H1 (cell line): ENCODE results near the gene ESRP2. TPM values are rescaled to one million over a fixed set of nuclear protein-coding genes. Genes with fewer than 3 reads are reported as not detected.

Experiments
- CEBPB ChIP-seq: IDR thresholded peaks from 2 replicates; pipeline ENCODE4 v1.6.1; 2012; ENCODE audit warnings: low read depth, low read length
- CHD7 ChIP-seq: fragments of 300-600 bp; sonication (generic); IDR thresholded peaks from 2 replicates; pipeline ENCODE4 v1.7.1; 2012; ENCODE audit warnings: low read length, moderate library complexity, mild to moderate bottlenecking, inconsistent platforms; ENCODE audit not compliant: insufficient replicate concordance
- EGR1 ChIP-seq: IDR thresholded peaks from 2 replicates; pipeline ENCODE4 v1.6.1; 2011; ENCODE audit warnings: low read depth, low read length, borderline replicate concordance
- HDAC2 ChIP-seq, 2 experiments: fragments of 300-600 bp in 1 of 2; sonication (generic) in 1 of 2; IDR thresholded peaks; 2 replicates each; pipeline ENCODE4 v1.6.1; 2011 to 2012; ENCODE audit warnings: low read depth in 2 of 2, low read length in 2 of 2, mild to moderate bottlenecking in 2 of 2, moderate library complexity in 2 of 2, borderline replicate concordance in 1 of 2, inconsistent platforms in 1 of 2
- KDM1A ChIP-seq: fragments of 200-600, 300-600 bp; sonication (generic); IDR thresholded peaks from 2 replicates; pipeline ENCODE4 v1.7.1; 2016; ENCODE audit warnings: mild to moderate bottlenecking, low read length, borderline replicate concordance
- POLR2AphosphoS5 ChIP-seq: IDR thresholded peaks from 2 replicates; pipeline ENCODE4 v1.6.1; 2011; ENCODE audit warnings: low read depth, low read length
- SP2 ChIP-seq: IDR thresholded peaks from 2 replicates; pipeline ENCODE4 v1.6.1; 2012; ENCODE audit warnings: mild to moderate bottlenecking, low read length, inconsistent platforms
- SRF ChIP-seq: IDR thresholded peaks from 2 replicates; pipeline ENCODE4 v1.6.1; 2011; ENCODE audit warnings: mild to moderate bottlenecking, low read depth, low read length, moderate library complexity
- polyA plus RNA-seq, 7 experiments: library from polyadenylated mRNA; depleted of rRNA in 3 of 7; stranded (reverse) in 5 of 7; unstranded in 2 of 7; fragments of >200 nt in 5 of 7; fragments of 200-250 nt in 2 of 7; gene quantifications; 1 replicate in 5 of 7; 2 replicates in 1 of 7; 4 replicates in 1 of 7; pipeline versions ENCODE4 v1.2.1 to v1.2.3, GENCODE V29; 2011 to 2013; ENCODE audit warnings: missing spikeins in 2 of 7, mixed read lengths in 2 of 7
- total RNA-seq: library from RNA; stranded (reverse); fragmentation: NEBNext Ultra II Directional; extraction: Animal tissue kit (Norgen Biotek cat#: 25700); gene quantifications from 2 replicates; pipeline ENCODE4 v1.2.1, GENCODE V29; 2021
- TF ChIP-seq, protein P1 (sequence below): IDR thresholded peaks from 2 replicates; pipeline ENCODE4 v1.6.1; 2011; ENCODE audit warnings: low read length, improper control_type of control experiment

Gene ESRP2
- total and polyA plus RNA-seq, 2 of the 8 experiments (the other 6 are each of a cell fraction or from before 2014, with no cell fraction given) = 35.1 to 45.8 TPM

DNA sequence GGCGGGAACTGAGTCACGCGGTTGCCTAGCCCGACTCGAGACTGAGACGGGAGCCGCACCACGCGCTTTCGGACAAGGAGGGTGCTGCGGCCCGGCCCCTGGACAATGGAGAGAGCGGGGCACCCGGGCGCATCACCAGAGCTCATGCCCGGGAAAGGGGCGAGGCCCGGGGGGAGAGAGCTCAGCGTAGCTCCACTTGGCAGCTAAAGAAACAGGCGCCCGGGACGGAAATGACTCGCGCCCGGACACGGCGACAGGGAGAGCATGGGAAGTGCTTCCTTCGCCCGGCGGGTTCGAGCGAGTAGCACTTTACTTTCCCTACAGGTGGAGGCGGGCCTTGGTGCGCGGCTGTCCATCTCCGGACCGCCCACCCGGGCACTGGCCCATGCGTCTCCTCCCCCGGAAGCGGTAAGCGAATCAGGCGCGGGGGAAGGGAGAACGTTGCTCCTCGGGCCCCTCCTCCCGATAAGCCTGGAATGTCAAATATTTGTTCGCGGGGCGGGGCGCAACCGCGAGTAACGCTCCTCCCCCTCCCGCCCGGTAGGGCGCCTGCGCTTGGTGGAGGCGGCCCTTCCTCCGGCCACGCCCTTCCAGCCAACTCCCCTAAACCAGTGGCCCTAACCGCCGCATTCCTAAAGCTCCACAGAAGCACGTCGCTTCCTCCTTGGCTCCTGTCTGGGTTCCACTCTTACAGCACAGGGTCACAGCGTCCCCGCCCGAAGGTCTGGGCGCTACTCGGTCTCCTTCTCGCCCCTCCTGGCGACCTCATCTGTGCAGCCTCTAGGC, 1.5 kb upstream of the ESRP2 start (continued):
- no peak for TF ChIP-seq CHD7
- peak in 1 of 2 experiments; percentile 76; a peak in 1 of 4 replicates for TF ChIP-seq HDAC2 (IDR thresholded peaks at IDR 0.05; ENCODE audit: borderline replicate concordance in 1 of 2, low read depth in 2 of 2, low read length in 2 of 2)
- no peak for TF ChIP-seq SP2
- TF ChIP-seq KDM1A = no peak
- no peak for TF ChIP-seq SRF
- peak; percentile 94 for TF ChIP-seq POLR2AphosphoS5
- TF ChIP-seq, protein P1, sequence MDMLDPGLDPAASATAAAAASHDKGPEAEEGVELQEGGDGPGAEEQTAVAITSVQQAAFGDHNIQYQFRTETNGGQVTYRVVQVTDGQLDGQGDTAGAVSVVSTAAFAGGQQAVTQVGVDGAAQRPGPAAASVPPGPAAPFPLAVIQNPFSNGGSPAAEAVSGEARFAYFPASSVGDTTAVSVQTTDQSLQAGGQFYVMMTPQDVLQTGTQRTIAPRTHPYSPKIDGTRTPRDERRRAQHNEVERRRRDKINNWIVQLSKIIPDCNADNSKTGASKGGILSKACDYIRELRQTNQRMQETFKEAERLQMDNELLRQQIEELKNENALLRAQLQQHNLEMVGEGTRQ = no peak
- peak; percentile 6; the same call in 1 of the 2 replicates for TF ChIP-seq EGR1
- TF ChIP-seq CEBPB = no peak
